Measurements from ENCODE around the gene SBF1.
"Not testable (repeated sequence)": the region's sequence is repeated elsewhere in the genome, so short reads cannot be mapped to it uniquely, and the experiment has no call there.

Gene SBF1

GRCh38 chr22:50403701-50404101 lies 71.1 kb downstream of the SBF1 start:
- Histone ChIP-seq H3K9ac (ENCODE audit: low read depth, low read length) (no peak overlapping the region), H3K27ac (ENCODE audit: low read length) (no peak overlapping the region), H3K4me1 (ENCODE audit: insufficient read depth, low read length) (no peaks in the 10 kb centered on the region), H3K9me3 (ENCODE audit: insufficient read depth, low read depth, low read length) (no peaks in the 10 kb centered on the region), H3K27me3 (ENCODE audit: insufficient read depth, low read length) (no peaks in the 10 kb centered on the region), H3K36me3 (ENCODE audit: insufficient read depth, low read depth, low read length) (peaks cover 32% of the 10 kb centered on the region), H3K4me3 (ENCODE audit: low read length) (no peak overlapping the region)

DNA sequence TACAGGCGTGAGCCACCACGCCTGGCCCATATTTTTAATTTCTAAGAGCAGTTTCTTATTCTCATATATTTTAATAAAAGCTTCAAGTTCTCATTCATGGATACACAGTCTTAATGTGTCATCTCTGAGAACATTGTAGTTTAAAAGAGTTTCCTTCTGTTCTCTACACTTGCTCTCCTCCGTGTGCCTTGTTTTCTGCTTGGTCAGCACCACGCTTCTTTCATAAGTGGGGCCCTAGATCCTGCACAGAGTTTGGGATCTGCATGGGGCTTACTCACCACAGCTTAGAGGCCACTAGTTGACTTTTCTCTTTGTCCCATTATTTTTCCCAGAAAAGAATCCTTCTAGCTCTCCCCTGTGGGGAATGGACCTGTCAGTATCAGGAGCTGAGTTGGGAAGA lies 72.9 kb downstream of the SBF1 start:
- H3K27me3 ChIP-seq (ENCODE audit: insufficient read depth, low read length) = no peaks in the 10 kb centered on the region
- no peak overlapping the region for H3K4me3 ChIP-seq (ENCODE audit: low read length)
- H3K4me1 ChIP-seq (ENCODE audit: insufficient read depth, low read length) = no peaks in the 10 kb centered on the region
- peaks cover 21% of the 10 kb centered on the region; the same call in 1 of the 2 replicates for H3K36me3 ChIP-seq (ENCODE audit: insufficient read depth, low read depth, low read length)
- H3K9me3 ChIP-seq (ENCODE audit: insufficient read depth, low read depth, low read length) = no peaks in the 10 kb centered on the region
- no peak overlapping the region for H3K9ac ChIP-seq (ENCODE audit: low read depth, low read length)
- no peak overlapping the region for H3K27ac ChIP-seq (ENCODE audit: low read length)

- H3K27me3 ChIP-seq (ENCODE audit: insufficient read depth, low read length) = no peaks in the 10 kb centered on the region
- no peak overlapping the region for H3K27ac ChIP-seq (ENCODE audit: low read length)
- H3K9ac ChIP-seq (ENCODE audit: low read depth, low read length) = no peak overlapping the region
- H3K9me3 ChIP-seq (ENCODE audit: insufficient read depth, low read depth, low read length) = no peaks in the 10 kb centered on the region
- H3K4me1 ChIP-seq (ENCODE audit: insufficient read depth, low read length) = no peaks in the 10 kb centered on the region
- H3K4me3 ChIP-seq (ENCODE audit: low read length) = no peak overlapping the region
- H3K36me3 ChIP-seq (ENCODE audit: insufficient read depth, low read depth, low read length) = peaks cover 21% of the 10 kb centered on the region; the same call in 1 of the 2 replicates
These were observed 73.9 kb downstream of the SBF1 start for GRCh38 chr22:50400931-50401330.

- H3K27ac ChIP-seq (ENCODE audit: low read length) = no peak overlapping the region
- H3K36me3 ChIP-seq (ENCODE audit: insufficient read depth, low read depth, low read length) = peaks cover 21% of the 10 kb centered on the region; the same call in 1 of the 2 replicates
- H3K27me3 ChIP-seq (ENCODE audit: insufficient read depth, low read length) = no peaks in the 10 kb centered on the region
- no peak overlapping the region for H3K4me3 ChIP-seq (ENCODE audit: low read length)
- no peaks in the 10 kb centered on the region for H3K9me3 ChIP-seq (ENCODE audit: insufficient read depth, low read depth, low read length)
- no peaks in the 10 kb centered on the region for H3K4me1 ChIP-seq (ENCODE audit: insufficient read depth, low read length)
- H3K9ac ChIP-seq (ENCODE audit: low read depth, low read length) = no peak overlapping the region
These were observed 74.4 kb downstream of the SBF1 start for GRCh38 chr22:50400406-50400805.

DNA sequence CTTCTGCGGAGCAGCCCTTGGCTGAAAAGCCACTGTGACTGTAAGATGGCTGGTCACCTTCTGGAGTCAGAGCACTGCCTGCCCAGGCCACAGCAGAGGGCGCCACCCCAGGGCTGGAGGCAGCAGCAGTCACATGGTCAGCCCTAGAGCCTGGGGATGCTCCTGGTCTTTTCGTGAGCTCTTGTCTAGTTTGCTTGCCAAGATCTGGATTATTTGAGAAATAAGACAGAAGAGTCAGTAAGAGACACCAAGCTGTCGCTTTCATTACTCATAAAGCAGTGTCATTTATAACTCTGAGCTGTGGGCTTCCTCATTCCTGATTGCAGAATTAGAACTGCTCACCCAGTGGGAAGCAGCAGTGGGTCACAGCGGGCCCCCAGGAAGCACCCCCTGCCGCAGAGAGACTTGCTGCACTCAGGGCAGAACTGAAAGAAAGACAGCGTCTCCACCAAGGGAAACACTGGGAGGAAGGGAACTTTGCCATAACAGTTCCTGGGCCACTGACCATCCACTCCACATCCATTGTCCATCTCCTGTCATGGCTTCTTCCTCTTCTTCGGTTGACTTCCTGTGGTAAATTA lies 75.0 kb downstream of the SBF1 start:
- no peaks in the 10 kb centered on the region for H3K4me1 ChIP-seq (ENCODE audit: insufficient read depth, low read length)
- H3K36me3 ChIP-seq (ENCODE audit: insufficient read depth, low read depth, low read length) = peaks cover 26% of the 10 kb centered on the region
- no peak overlapping the region for H3K9ac ChIP-seq (ENCODE audit: low read depth, low read length)
- H3K9me3 ChIP-seq (ENCODE audit: insufficient read depth, low read depth, low read length) = no peaks in the 10 kb centered on the region
- H3K27me3 ChIP-seq (ENCODE audit: insufficient read depth, low read length) = no peaks in the 10 kb centered on the region
- H3K4me3 ChIP-seq (ENCODE audit: low read length) = no peak overlapping the region
- no peak overlapping the region for H3K27ac ChIP-seq (ENCODE audit: low read length)

GRCh38 chr22:50398831-50399648 lies 75.8 kb downstream of the SBF1 start:
- Histone ChIP-seq H3K4me3 (ENCODE audit: low read length) (no peak overlapping the region), H3K27me3 (ENCODE audit: insufficient read depth, low read length) (no peaks in the 10 kb centered on the region), H3K27ac (ENCODE audit: low read length) (no peak overlapping the region), H3K4me1 (ENCODE audit: insufficient read depth, low read length) (no peaks in the 10 kb centered on the region), H3K9ac (ENCODE audit: low read depth, low read length) (no peak overlapping the region), H3K9me3 (ENCODE audit: insufficient read depth, low read depth, low read length) (no peaks in the 10 kb centered on the region), H3K36me3 (ENCODE audit: insufficient read depth, low read depth, low read length) (peaks cover 31% of the 10 kb centered on the region)

DNA sequence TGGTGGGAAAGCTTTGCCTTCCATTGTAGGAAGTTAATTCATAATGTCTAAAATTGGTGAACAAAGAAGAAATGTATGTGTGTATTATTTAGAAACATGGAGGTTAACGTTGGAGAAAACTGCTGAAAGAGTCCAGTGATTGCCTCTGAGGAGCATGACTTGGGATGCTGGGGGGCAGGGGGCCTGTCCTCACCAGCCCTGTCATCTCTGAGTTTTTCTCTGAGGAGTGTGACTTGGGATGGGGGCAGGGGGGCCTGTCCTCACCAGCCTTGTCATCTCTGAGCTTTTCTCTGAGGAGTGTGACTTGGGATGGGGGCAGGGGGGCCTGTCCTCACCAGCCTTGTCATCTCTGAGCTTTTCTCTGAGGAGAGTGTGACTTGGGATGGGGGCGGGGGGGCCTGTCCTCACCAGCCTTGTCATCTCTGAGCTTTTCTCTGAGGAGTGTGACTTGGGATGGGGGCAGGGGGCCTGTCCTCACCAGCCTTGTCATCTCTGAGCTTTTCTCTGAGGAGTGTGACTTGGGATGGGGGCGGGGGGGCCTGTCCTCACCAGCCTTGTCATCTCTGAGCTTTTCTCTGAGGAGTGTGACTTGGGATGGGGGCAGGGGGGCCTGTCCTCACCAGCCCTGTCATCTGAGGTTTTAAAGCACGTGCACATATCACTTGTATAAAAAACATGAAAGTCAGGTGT lies 77.3 kb downstream of the SBF1 start:
- H3K9ac ChIP-seq (ENCODE audit: low read depth, low read length); H3K27me3 ChIP-seq (ENCODE audit: insufficient read depth, low read length); H3K27ac ChIP-seq (ENCODE audit: low read length); H3K4me3 ChIP-seq (ENCODE audit: low read length); H3K9me3 ChIP-seq (ENCODE audit: insufficient read depth, low read depth, low read length); H3K4me1 ChIP-seq (ENCODE audit: insufficient read depth, low read length): not testable (repeated sequence)
- H3K36me3 ChIP-seq (ENCODE audit: insufficient read depth, low read depth, low read length) = peaks cover 31% of the 10 kb centered on the region

DNA sequence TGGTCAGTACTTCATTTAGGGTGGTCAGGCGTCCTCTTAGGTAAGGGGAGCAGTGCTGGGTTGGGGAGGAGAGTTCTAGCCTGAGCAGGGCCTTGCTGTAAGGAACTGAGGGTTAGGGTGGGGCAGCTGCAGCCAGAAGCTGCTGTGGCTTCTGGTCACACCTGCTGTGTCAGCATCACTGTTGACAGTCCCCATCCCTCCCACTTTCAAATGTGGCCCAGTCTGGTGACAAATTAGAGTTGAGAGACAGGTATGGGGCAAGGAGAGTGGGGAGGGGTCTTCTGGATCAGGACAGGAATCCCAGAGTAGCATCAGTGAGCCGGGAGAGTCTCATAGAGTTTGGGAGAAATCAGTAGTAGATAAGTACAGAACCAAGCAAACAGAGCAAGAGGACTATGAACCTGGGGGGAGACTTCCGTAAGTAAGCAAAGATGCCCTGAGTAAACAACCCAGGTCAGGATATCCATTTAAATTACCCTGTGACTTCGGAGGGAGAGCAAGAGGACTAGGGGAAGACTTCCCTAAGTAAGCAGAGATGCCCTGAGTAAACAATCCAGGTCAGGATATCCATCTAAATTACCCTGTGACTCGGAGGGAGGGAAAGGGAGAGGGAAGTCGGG lies 78.0 kb downstream of the SBF1 start:
- Histone ChIP-seq H3K27ac (ENCODE audit: low read length) (no peak overlapping the region), H3K36me3 (ENCODE audit: insufficient read depth, low read depth, low read length) (peaks cover 28% of the 10 kb centered on the region), H3K27me3 (ENCODE audit: insufficient read depth, low read length) (no peaks in the 10 kb centered on the region)

More for the DNA sequence above, 78.0 kb downstream of the SBF1 start:
- Histone ChIP-seq H3K4me3 (ENCODE audit: low read length) (no peak overlapping the region), H3K9ac (ENCODE audit: low read depth, low read length) (no peak overlapping the region), H3K9me3 (ENCODE audit: insufficient read depth, low read depth, low read length) (no peaks in the 10 kb centered on the region), H3K4me1 (ENCODE audit: insufficient read depth, low read length) (no peaks in the 10 kb centered on the region)
